Activated CD8-positive, alpha-beta memory T cell treated with anti-CD3 and anti-CD28 coated beads, Interleukin-2, amount 50 U/mL, for 1 hour (primary cell): ENCODE results near the gene CHAMP1.
A peak's percentile ranks its signal among the peaks of the same experiment; 100 is the strongest.

Experiments
- DNase-seq: peaks from one replicate; pipeline ENCODE4 v3.0.0-alpha.2; 2020; ENCODE audit errors: extremely low read depth

The CHAMP1 gene

DNA sequence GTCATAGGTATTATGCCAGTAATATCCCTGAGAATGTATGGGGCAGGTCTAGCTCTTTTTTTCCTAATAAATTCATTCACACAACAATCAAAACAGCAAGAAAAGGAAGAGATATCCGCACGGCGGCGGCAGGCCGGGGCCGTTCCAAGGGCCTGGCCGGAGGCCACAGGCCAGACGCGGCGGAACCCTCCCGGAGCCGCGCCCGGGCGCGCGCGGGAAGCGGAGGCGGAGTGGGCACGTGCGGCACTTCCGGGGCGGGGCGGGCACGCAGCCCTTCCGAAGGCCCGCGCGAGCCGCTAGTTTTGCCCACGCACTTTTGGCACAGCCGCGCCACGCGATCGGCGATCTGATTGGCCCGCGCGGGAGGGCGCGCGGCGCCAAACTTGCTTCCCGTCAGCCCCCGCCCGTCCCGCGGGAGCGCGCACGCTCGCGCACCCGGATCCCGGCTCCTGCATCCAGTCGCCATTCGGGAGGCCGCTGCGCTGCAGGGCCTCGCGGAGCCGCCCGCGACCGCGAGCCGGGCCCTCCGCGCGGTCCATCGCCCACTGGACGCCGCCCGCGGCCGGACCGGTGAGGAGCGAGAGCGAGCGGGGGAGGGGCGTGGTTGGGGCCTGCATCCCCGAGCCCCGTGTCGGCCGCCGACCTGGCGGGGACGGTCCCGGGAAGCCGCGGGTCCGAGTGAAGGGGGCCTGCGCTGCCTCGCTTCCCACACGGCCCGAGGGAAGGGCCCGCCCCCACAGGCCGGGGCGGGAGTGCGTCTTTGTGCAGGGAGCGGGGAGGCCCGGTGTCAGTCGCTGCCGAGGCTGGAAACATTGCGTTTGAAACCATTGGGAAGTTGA, at the start of gene CHAMP1:
Gene CHAMP1, plus strand, starts transcription at position 430 of the 839 bp plus-strand sequence. CDS start 9,340 bp downstream, outside the sequence.
- peak; percentile 50 for DNase-seq

DNA sequence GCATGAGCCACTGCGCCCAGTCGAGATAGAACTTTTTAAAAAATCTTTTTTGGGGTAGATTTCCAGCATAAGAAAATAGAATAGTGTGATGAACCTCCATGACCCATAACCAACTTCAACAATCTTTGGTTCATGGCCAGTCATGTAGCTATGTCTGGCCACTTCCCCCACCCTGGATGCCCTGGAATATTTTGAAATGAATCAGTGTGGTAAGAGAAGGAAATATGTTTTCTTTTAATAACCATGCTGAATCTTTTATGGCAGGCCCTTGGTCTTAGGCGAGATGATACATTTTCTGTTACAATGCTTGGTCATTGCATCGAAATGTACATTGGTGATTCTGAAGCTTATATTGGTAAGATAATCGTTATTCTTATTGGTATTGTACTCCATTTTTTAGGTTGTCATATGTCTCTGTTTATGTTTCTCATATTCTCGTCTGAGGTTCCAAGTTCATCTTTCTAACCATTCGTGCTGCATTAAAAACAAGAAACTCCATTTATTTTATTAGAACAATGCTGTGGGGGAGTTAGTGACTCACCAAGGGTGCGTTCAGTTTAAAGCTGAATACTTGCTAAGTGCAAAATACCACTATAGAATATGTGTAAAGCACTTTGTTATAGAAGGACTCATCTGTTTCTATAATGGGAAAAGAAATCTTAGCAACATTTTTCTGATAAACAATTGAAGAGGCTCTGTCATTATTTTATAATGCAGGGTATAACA, 49.3 kb upstream of the CHAMP1 start:
- DNase-seq, result no peak

DNA sequence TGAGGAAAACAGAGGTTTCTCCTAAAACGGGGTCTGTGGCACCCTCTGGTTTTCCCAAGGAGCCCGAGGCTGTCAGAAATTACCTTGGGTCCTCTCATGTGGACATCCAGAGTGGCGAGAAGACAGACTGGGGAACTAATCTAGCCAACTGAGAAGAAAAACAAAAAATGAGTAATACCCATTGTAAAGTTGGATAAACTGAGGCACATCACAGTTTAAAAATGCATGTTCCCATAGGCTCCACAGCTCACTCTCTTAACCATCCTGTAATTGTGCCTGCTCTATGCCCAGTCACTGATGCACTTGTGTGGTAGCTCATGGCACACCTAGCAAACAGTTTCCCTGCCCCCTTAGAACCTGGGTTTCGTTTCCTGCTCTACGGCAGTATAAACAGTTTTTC, 48.1 kb upstream of the CHAMP1 start:
- DNase-seq, result no peak

GRCh38 chr13:114268344-114269280, 45.7 kb upstream of the CHAMP1 start:
- no peak for DNase-seq

DNA sequence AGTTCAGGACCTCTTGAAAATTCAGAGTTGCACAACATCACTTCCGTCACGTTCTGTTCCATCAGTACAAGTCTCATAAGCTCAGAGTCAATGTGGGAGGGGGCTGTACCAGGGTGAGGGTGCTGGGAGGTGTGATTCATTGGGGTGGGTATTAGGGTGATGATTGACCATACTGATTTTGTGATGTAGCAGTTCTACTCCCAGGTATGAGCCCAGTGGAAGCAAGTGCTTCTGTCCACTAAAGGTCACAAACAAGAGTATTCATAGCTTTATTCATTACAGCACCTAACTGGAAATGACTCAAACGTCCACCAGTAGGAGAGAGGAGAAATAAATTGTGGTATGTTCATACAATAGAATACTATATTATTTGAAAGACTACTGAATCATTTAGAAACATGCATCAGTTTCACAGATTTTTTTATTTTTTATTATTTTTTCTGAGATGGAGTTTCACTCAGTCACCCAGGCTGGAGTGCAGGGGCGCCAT, 45.0 kb upstream of the CHAMP1 start:
- DNase-seq, result no peak

DNA sequence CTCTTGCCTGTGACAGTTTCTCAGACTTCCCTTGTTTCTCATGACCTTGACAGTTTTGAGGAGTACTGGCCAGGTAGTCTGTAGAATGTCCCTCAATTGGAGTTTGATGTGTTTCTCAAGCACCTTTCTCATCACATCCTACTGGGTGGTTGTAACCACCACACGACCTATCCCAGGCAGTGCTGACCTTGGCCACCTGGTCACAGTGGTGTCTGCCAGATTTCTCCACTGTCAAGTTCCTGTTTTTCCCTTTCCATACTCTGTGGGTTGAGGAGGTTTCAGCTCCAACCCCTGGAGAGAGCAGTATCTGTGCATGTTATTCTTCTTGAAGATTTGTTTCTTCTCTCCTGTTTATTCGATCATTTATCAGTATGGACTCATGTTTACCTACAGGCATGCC, 41.3 kb upstream of the CHAMP1 start:
- no peak for DNase-seq

GRCh38 chr13:114275304-114275703, 39.0 kb upstream of the CHAMP1 start:
- DNase-seq, result no peak

GRCh38 chr13:114279146-114279545, 35.2 kb upstream of the CHAMP1 start:
- DNase-seq, result no peak

GRCh38 chr13:114279758-114280355, 34.4 kb upstream of the CHAMP1 start:
- DNase-seq, result no peak

DNA sequence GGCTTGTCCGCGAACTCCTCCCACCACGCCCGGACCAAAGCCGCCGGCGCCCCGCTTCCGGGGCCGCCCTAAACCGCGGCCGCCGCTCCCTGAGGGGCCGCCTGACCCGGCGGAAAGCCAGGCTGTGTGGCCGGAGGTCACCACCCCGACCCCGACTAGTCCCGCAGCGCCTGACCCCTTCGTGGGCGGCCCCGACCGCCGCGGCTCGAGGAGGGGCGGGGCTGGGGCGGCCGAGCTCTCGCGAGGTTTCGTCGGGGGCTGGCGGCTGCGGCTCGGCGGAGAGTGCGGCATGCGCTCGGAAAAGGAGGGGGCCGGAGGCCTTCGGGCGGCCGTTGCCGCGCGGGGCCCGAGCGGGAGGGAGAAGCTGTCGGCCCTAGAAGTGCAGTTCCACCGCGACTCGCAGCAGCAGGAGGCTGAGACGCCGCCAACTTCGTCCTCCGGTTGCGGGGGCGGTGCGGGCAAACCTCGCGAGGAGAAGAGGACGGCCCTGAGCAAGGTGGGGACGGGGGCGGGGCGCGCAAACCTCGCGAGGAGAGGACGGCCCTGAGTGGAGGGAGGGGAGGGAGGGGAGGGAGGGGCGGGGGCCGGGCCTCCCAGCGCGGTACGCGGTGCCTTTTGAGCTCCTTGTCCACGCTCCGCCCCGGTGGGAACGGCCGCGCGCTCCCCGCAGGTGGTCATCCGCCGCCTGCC, 32.8 kb upstream of the CHAMP1 start, which contains the start of gene UPF3A:
Gene UPF3A, plus strand, starts transcription at position 251 of the 690 bp plus-strand sequence. Its CDS starts 39 bp downstream, at position 290.
- DNase-seq, result peak; percentile 63

DNA sequence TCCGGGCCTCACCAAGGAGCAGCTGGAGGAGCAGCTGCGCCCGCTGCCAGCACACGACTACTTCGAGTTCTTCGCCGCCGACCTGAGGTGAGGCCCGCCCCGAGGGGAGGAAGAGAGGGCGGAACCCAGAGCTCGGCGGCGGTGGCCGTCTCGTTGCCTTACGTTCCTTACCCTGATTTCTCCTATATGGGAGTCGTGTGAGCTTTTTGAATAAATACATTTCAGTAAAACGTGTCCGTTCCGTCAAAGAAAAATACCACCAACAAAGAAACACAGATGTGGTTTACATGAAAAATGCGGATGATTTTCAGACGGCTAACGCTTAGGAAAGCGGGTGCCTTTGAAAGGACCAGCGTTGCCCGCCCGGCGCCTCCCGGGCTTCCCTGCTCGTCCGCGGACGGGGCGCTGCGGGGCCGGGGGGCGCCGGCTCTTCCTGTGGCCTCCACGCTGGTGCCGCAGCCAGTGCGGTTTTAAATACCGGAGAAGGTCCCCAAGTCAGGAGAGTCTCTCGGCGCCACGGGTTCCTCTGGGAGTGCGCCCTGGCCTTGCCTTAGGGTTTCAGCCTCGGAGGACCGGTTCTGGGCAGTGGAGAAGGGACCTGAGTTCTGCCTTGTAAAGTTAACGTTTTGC, 32.1 kb upstream of the CHAMP1 start:
- peak; percentile 35 for DNase-seq

GRCh38 chr13:114283576-114283975, 30.7 kb upstream of the CHAMP1 start:
- no peak for DNase-seq

DNA sequence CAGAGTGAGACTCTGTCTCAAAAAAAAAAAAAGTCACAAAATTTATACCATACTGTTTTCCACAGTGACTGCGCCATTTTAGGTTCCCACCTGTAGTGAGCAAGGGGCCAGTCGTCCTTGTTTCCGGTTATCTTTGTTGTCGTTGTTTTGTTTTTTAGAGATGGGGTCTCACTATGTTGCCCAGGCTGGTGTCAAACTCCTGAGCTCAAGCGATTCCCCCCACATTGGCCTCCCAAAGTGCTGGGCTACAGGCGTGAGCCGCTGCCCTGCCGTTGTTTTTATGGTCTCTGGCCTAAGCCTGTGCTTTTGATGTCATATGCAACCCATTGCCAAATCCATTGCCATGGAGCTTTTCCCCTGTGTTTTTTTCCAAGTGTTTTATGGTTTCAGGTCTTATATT, 29.6 kb upstream of the CHAMP1 start:
- no peak for DNase-seq

DNA sequence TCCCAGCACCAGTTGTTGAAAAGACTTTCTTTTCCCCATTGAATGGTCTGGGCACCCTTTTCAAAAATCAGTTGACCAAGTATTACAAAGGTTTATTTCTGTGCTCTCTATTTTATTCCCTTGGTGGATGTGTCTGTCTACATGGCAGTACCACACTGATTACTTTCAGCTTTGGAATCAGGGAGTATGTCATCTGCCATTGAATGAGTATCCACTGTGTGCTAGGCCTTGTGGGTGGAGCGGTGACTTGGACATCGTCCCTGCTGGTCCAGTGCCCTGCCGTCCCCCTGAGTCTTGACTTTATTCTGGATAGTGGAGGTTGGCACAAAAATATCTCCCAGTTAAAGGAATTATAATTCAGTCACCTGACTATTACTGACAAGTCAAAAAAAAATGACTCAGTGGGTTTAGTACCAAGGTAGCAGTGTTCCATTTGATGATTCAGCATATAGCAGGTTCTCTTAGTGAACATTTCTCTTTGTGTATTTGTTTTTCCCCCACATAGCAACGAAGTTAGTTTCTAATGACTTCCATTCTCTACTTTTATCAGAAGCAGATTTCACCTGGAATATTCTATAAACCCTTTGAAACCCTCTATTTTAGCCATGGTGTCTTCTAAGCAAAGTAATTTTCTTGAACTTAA, 29.0 kb upstream of the CHAMP1 start:
- no peak for DNase-seq

DNA sequence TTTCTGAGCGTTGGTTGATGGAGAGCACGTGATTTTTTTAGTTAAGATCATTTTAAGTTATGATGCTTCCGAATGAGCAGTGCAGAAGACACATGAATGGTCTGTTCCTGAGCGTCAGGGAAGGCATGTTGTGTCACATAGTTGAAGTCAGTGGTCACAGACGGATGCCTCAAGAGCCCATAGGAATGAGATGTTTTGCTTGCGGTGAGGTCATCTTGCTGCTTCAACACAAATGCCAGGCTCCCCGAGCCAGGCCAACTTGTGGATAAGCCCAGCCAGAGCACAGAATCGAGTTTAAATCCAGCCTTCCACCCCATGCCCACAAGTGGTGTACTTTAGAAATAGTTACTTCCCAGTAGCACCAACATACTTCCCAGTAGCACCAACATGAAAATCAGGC, 27.5 kb upstream of the CHAMP1 start:
- DNase-seq, result no peak

DNA sequence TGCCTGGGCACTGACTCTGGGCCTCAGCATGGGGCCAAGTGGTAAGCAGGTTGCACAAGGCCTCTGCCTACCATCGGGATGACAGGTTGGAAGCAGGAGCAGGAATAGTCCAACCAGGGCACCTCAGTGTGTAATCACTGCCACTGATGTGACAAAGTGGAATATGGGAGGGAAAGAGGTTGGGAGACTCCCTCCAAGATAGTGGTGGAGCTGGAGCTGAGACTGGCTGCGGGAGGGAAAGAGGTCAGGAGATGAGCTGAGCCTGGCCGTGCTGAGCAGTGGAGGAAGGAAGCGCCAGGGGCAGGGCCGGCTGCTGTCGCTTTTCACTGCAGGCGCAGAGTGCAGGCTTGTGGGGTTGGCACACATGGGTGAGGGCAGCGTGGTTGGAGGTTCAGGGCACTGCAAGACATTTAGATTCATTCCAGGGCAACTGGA, 26.1 kb upstream of the CHAMP1 start:
- DNase-seq, result no peak

DNA sequence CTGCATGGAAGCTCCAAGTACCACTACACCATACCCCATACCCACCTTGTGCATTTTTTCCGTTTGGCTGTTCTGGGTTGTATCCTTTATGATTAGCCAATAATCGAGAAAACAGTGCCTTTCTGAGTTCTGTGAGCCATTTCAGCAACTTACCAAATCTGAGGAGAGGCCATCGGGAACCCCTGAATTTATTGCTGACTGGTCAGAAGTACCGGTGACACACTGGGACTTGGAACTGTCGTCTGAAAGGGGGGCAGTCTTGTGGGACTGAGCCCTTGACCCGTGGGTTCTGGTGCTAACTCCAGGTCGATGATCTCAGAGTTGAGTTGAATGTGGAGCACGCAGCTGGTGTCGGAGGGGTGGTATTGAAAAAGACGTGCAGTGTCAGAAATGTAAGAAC, 17.9 kb upstream of the CHAMP1 start:
- no peak for DNase-seq

- DNase-seq, result no peak
These were observed 17.4 kb upstream of the CHAMP1 start for GRCh38 chr13:114296902-114297301.

DNA sequence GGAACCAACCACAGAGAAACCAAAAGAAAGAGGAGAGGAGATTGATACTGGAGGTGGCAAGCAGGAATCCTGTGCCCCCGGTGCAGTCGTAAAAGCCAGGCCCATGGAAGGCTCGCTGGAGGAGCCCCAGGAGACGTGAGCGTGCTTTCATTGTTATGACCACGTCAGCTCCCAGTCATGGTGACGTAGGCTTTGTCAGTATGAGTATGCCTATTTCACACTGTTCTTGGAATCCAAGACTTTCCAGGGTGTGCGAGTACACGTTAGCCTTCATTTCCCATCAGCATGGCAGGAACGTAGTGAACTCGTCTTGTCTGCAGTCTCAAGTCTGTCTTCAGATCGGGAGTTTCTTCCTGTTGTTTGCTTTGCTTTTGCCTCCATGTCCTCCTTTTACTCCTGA, 15.4 kb upstream of the CHAMP1 start:
- no peak for DNase-seq
